SK-N-SH (cell line): ENCODE results near the gene CCDC88C. TPM values are rescaled to one million over a fixed set of nuclear protein-coding genes. Genes with fewer than 3 reads are reported as not detected.

ENCODE experiments used
- CTCF ChIA-PET: fragments of 300-600, 350-600 bp; formaldehyde crosslinking; extraction: SDS; loops from one replicate; lab custom pipeline; 2021; lab: Yijun Ruan, JAX
- POLR2A ChIA-PET: fragments of 350-600 bp; sonication (Branson Sonifier 250); formaldehyde crosslinking; extraction: SDS; loops from one replicate; lab custom pipeline; 2020; ENCODE audit warnings: antibody characterized with exemption, inconsistent platforms; lab: Yijun Ruan, JAX
- DNase-seq: peaks from one replicate; pipeline ENCODE4 v3.0.0; 2012
- H2AFZ ChIP-seq: fragments of 200-600 bp; sonication (generic); 2 replicates; pipeline ENCODE4 v1.8.1; 2016; ENCODE audit warnings: antibody characterized with exemption, mild to moderate bottlenecking, low read depth
- H3F3A ChIP-seq: fragments of 200-600 bp; sonication (generic); replicated peaks from 2 replicates; pipeline ENCODE3; 2016; ENCODE audit warnings: antibody characterized with exemption, mild to moderate bottlenecking; ENCODE audit not compliant: insufficient read depth
- H3K27ac ChIP-seq, 2 experiments: fragments of 200-500 bp in 1 of 2; fragments of 200-600 bp in 1 of 2; sonication (Bioruptor generic) in 1 of 2; sonication (generic), shearing (Covaris generic) in 1 of 2; 2 replicates each; pipeline versions ENCODE4 v1.5.1 to v1.6.1; 2014 to 2016; ENCODE audit warnings: low read depth in 2 of 2, inconsistent platforms in 1 of 2, low read length in 1 of 2, mild to moderate bottlenecking in 1 of 2, mixed read lengths in 1 of 2
- H3K27me3 ChIP-seq: fragments of 200-600 bp; sonication (generic), shearing (Covaris generic); 2 replicates; pipeline ENCODE4 v1.6.1; 2016; ENCODE audit warnings: mixed run types; ENCODE audit not compliant: insufficient read depth
- H3K36me3 ChIP-seq, 2 experiments: fragments of 200-500 bp in 1 of 2; fragments of 200-600 bp in 1 of 2; sonication (Bioruptor generic) in 1 of 2; sonication (generic) in 1 of 2; replicated peaks in 1 of 2; 2 replicates each; pipeline versions ENCODE3 to v1.5.1; 2014 to 2016; ENCODE audit warnings: low read length in 1 of 2, mild to moderate bottlenecking in 1 of 2; ENCODE audit not compliant: insufficient read depth in 2 of 2, control insufficient read depth in 1 of 2
- H3K4me1 ChIP-seq, 2 experiments: fragments of 200-500 bp in 1 of 2; fragments of 200-600 bp in 1 of 2; sonication (Bioruptor generic) in 1 of 2; sonication (generic), shearing (Covaris generic) in 1 of 2; 2 replicates each; pipeline versions ENCODE4 v1.5.1 to v1.6.1; 2014 to 2016; ENCODE audit warnings: low read depth in 1 of 2, low read length in 1 of 2, mixed run types in 1 of 2; ENCODE audit not compliant: insufficient read depth in 2 of 2, control insufficient read depth in 1 of 2
- H3K4me2 ChIP-seq: fragments of 200-600 bp; sonication (generic), shearing (Covaris generic); 2 replicates; pipeline ENCODE4 v1.6.1; 2017; ENCODE audit warnings: mixed run types
- H3K4me3 ChIP-seq, 2 experiments: fragments of 200-500 bp in 1 of 2; fragments of 200-600 bp in 1 of 2; sonication (Bioruptor generic) in 1 of 2; sonication (generic), shearing (Covaris generic) in 1 of 2; 2 replicates each; pipeline versions ENCODE4 v1.5.1 to v1.8.1; 2014 to 2016; ENCODE audit warnings: low read depth in 2 of 2, inconsistent platforms in 1 of 2, low read length in 1 of 2, mild to moderate bottlenecking in 1 of 2, mixed read lengths in 1 of 2, moderate library complexity in 1 of 2
- H3K79me2 ChIP-seq: fragments of 200-600 bp; sonication (generic); 2 replicates; pipeline ENCODE4 v1.8.1; 2017; ENCODE audit warnings: mild to moderate bottlenecking; ENCODE audit not compliant: insufficient read depth
- H3K9ac ChIP-seq: fragments of 200-600 bp; sonication (generic); 2 replicates; pipeline ENCODE4 v1.6.1; 2017; ENCODE audit warnings: mixed run types
- H3K9me2 ChIP-seq: fragments of 200-600 bp; sonication (generic); 2 replicates; pipeline ENCODE4 v1.6.1; 2017; ENCODE audit warnings: mixed run types
- H3K9me3 ChIP-seq: fragments of 200-600 bp; sonication (generic); 2 replicates; pipeline ENCODE4 v1.6.1; 2017; ENCODE audit warnings: mixed run types, mild to moderate bottlenecking, moderate library complexity
- H4K20me1 ChIP-seq: fragments of 200-600 bp; sonication (generic); 2 replicates; pipeline ENCODE4 v1.6.1; 2017; ENCODE audit warnings: mild to moderate bottlenecking, mixed run types; ENCODE audit not compliant: insufficient read depth
- EP300 ChIP-seq, 2 experiments: IDR thresholded peaks; 2 replicates each; pipeline versions ENCODE4 v1.4.0 to v1.6.1; 2012; ENCODE audit warnings: borderline replicate concordance in 1 of 2, low read depth in 1 of 2, low read length in 1 of 2
- FOXJ3 ChIP-seq: sonication (generic); formaldehyde crosslinking; IDR thresholded peaks from 2 replicates; pipeline ENCODE4 v1.5.1; 2020; ENCODE audit warnings: mild to moderate bottlenecking, missing genetic modification reagents
- NRF1 ChIP-seq: IDR thresholded peaks from 2 replicates; pipeline ENCODE4 v1.6.1; 2012; ENCODE audit warnings: low read depth, mild to moderate bottlenecking, low read length
- POLR2AphosphoS5 ChIP-seq: IDR thresholded peaks from 2 replicates; pipeline ENCODE4 v1.6.1; 2012; ENCODE audit warnings: low read depth, low read length
- RCOR1 ChIP-seq: fragments of 150-350 bp; IDR thresholded peaks from 2 replicates; pipeline ENCODE4 v1.6.1; 2017; ENCODE audit warnings: antibody characterized with exemption, low read length
- TCF12 ChIP-seq: IDR thresholded peaks from 2 replicates; pipeline ENCODE4 v1.4.0; 2012
- TEAD4 ChIP-seq: IDR thresholded peaks from 2 replicates; pipeline ENCODE4 v1.4.0; 2012; ENCODE audit warnings: mild to moderate bottlenecking, borderline replicate concordance; ENCODE audit not compliant: insufficient read depth
- WGBS: methylation state at CpG from one replicate; pipeline ENCODE4 v1.1.6; 2017; ENCODE audit warnings: low lambda C conversion rate; 5-methylcytosine and 5-hydroxymethylcytosine counted together
- polyA plus RNA-seq, 3 experiments: library from polyadenylated mRNA; depleted of rRNA; stranded (reverse); fragments of >200 nt; gene quantifications; 2 replicates each; pipeline ENCODE4 v1.2.3, GENCODE V29; 2012
- TF ChIP-seq, protein P1 (sequence below): fragments of 200-600 bp; sonication (generic); IDR thresholded peaks from 2 replicates; pipeline ENCODE4 v1.6.1; 2017; ENCODE audit warnings: antibody characterized with exemption, mild to moderate bottlenecking, moderate library complexity
- TF ChIP-seq, protein P2 (sequence below): fragments of 150-350 bp; IDR thresholded peaks from 2 replicates; pipeline ENCODE4 v1.6.1; 2017; ENCODE audit warnings: antibody characterized with exemption, low read length, low read depth, borderline replicate concordance
- TF ChIP-seq, protein P3 (sequence below): IDR thresholded peaks from 2 replicates; pipeline ENCODE4 v1.4.0; 2012; ENCODE audit warnings: low read depth

The CCDC88C gene
- polyA plus RNA-seq, 1 of the 3 experiments (the other 2 are of a cell fraction): 0.39 TPM

DNA sequence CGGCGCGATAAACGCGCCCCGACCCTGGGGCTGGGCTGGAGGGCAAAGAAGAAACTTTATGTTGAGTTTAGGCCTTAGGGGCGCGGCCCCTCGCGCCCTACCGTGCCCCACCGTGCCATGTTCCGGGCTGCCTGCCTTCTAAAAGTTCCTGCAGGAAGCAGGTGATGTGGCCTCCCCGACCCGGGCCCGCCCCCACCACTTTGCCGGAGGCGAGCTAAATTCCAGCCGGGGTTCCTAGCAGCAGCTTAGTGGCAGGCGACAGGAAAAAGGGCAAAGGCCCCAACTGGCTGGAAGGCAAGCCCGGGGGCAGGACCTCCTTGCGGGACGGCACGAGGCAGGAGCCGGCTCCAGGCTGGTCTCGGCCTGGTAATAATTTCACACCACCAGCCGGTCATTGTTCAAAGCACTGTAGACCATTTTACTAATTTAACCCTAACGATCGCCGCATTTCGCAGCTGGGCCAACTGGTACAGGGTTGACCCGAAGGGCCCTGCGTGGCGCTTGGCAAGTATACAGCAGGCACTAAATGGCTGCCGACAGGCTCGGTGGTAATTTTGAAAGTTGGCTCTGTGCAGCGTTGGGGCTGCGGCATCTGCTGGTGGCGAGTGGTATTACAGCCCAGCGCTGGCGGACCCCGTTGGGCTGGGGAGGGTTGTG is 895 bp upstream of the CCDC88C start (continued):
- TF ChIP-seq, protein P1, sequence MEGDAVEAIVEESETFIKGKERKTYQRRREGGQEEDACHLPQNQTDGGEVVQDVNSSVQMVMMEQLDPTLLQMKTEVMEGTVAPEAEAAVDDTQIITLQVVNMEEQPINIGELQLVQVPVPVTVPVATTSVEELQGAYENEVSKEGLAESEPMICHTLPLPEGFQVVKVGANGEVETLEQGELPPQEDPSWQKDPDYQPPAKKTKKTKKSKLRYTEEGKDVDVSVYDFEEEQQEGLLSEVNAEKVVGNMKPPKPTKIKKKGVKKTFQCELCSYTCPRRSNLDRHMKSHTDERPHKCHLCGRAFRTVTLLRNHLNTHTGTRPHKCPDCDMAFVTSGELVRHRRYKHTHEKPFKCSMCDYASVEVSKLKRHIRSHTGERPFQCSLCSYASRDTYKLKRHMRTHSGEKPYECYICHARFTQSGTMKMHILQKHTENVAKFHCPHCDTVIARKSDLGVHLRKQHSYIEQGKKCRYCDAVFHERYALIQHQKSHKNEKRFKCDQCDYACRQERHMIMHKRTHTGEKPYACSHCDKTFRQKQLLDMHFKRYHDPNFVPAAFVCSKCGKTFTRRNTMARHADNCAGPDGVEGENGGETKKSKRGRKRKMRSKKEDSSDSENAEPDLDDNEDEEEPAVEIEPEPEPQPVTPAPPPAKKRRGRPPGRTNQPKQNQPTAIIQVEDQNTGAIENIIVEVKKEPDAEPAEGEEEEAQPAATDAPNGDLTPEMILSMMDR: peak; percentile 98
- TF ChIP-seq FOXJ3 (CRISPR knock-in tag) (no peak), EP300 (IDR thresholded peaks at IDR 0.05; ENCODE audit: borderline replicate concordance in 1 of 2, low read depth in 1 of 2, low read length in 1 of 2) (no peak), TEAD4 (no peak)
- TF ChIP-seq, protein P2, sequence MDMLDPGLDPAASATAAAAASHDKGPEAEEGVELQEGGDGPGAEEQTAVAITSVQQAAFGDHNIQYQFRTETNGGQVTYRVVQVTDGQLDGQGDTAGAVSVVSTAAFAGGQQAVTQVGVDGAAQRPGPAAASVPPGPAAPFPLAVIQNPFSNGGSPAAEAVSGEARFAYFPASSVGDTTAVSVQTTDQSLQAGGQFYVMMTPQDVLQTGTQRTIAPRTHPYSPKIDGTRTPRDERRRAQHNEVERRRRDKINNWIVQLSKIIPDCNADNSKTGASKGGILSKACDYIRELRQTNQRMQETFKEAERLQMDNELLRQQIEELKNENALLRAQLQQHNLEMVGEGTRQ: no peak
- TF ChIP-seq, protein P3, sequence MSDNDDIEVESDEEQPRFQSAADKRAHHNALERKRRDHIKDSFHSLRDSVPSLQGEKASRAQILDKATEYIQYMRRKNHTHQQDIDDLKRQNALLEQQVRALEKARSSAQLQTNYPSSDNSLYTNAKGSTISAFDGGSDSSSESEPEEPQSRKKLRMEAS: 0 out of 2 replicates have a peak, but pooled peaks have one; percentile 31

DNA sequence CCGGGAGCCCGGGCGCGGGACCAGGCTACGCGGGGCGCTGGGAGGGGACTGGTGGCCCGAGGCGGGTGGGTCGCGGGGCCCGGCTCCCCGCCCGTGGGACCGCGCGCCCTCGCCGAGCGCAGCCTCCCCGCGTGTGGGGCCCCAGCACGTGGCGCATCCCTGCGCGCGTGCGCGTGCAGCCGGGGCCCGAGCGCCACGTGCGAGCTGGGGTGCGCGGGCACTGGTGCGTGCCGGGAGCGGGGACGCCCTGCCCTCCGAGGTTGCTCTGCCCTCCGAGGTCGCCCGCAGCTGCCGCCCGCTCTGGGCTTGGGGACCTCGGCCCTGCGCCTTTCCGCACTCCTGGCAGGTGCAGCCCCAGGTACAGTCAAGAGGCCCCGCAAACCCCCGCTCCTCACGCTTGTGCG is 365 bp upstream of the CCDC88C start:
- Histone ChIP-seq H3K79me2 (no peaks in the 10 kb centered on the region), H3K4me3 (peak overlapping the region; percentile 52 to 58), H3K9me3 (no peaks in the 10 kb centered on the region), H3F3A (peaks cover 3% of the 10 kb centered on the region), H3K27me3 (peaks cover 15% of the 10 kb centered on the region), H3K9ac (no peak overlapping the region), H3K27ac (no peak overlapping the region; a peak in 1 of 4 replicates), H3K9me2 (no peaks in the 10 kb centered on the region), H2AFZ (peak overlapping the region; percentile 76), H3K4me2 (peak overlapping the region; percentile 67), H3K36me3 (no peaks in the 10 kb centered on the region), H4K20me1 (no peaks in the 10 kb centered on the region), H3K4me1 (peaks cover 0 to 22% of the 10 kb centered on the region in 2 experiments; a peak in 2 of 4 replicates)
- ChIA-PET POLR2A (interaction anchor here (1.0 to 1.6 kb wide), 3 partner anchors 39 to 93 kb away, joined by 3 to 5 read pairs (median 3); partner anchors contain the start of gene PPP4R3A), CTCF (interaction anchor here (0.7 to 13.5 kb wide), 28 partner anchors 9 to 357 kb away, joined by 3 to 300 read pairs (median 4); partner anchors contain the start of gene RPS6KA5)
- TF ChIP-seq FOXJ3 (CRISPR knock-in tag) (no peak), RCOR1 (no peak), TCF12 (no peak), POLR2AphosphoS5 (no peak), NRF1 (peak; percentile 42; the same call in 1 of the 2 replicates)
- TF ChIP-seq, protein P3: peak; percentile 53
- no CpG with 5 or more reads among the region's 53 CpGs for WGBS
- peak; percentile 86 for DNase-seq
